OCI-M1 (cell line): ENCODE data around the gene EDC4.
"Not testable (repeated sequence)": the region's sequence is repeated elsewhere in the genome, so short reads cannot be mapped to it uniquely, and the experiment has no call there.

Experiments used
- DNase-seq: peaks from one replicate; lab custom pipeline; 2025; lab: John Stamatoyannopoulos, UW

EDC4 gene

DNA sequence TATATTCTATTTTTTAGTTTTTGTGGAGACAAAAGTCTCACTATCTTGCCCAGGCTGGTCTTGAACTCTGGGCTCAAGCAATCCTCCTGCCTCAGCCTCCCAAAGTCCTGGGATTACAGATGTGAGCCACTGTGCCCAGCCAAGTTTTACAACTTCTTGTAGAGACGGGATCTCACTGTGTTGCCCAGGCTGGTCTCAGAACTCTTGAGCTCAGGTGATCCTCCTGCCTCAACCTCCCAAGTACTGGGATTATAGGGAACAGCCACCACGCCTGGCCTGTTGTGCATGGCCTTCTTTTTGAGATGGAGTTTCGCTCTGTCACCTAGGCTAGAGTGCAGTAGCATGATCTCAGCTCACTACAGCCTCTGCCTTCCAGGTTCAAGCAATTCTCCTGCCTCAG is 19.2 kb upstream of the EDC4 start:
- no peak for DNase-seq

DNA sequence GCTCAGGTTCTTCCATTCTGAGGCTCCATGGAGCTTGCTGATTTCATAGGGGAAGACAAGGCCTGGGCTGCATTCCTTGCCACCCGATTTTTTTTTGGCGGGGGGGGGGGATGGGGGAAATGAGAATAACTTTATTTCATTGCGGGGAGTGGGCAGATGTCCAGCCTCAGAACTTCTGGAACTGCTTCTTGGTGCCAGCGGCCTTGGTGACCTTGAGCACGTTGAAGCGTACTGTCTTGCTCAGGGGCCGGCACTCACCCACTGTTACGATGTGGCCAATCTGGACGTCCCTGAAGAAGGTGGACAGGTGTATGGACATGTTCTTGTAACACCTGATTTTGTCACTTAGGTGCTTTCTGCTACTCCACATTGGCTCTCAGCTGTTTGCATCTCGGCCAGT is 17.1 kb upstream of the EDC4 start:
- no peak for DNase-seq

DNA sequence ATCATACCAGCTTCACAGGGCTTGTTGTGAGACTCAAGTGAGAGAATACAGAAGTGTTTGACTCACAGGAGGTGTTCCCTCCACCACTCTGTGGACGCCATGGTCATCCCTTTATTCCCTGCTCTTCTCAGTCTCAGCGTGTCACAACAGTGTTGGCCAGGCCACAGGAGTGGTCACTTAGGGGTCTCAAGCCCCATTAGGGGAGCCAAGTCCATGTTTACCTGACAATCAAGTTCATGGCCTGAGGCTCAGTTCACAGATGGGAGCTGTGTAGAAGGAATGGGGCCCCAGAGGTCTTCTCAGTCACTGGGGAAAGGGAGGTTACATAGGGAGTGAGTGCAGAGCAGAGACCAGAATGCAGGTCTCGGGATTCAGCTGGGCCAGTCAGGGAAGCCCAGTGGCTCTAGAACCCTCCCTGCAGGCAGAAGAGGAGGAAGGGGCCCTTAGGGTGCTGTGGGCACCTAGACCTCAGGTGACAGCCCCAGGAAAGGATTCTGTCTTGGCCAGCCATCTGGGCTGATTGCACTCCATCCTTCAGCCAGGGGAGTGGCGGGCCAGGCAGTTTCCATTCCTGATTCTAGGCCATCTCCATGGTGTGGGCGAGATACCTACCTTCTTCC is 15.8 kb upstream of the EDC4 start:
- DNase-seq = no peak

DNA sequence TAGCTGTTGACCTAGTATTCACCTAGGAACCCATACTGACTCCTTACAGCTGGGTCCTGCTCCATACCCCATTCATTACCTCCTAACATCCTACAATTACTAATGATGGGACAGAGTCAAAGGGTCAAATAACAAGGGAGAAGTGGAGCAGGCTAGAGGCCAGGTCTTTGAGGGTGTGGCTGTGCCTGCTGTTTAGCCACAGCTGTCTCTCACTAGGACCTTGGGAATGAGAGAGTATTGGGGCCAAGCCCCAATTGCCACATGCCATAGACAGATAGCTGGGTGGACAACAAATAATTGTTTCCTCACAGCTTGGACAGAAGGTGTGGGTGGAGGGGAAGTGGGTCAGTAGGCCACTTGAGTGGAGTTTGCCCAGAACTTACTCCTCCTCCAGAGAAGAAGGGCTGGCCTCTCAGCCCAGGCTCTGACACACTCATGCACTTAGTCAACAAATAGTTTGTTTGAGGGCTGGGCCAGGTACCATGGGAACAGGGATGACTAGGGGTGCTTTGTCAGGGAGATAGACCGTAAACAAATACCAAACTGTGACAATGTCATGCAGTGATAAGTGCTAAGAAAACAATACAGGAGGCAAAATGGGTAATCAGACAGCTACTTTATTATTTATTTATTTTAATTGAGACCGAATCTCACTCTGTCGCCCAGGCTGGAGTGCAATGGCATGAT is 15.2 kb upstream of the EDC4 start:
- peak; percentile 26 for DNase-seq

DNA sequence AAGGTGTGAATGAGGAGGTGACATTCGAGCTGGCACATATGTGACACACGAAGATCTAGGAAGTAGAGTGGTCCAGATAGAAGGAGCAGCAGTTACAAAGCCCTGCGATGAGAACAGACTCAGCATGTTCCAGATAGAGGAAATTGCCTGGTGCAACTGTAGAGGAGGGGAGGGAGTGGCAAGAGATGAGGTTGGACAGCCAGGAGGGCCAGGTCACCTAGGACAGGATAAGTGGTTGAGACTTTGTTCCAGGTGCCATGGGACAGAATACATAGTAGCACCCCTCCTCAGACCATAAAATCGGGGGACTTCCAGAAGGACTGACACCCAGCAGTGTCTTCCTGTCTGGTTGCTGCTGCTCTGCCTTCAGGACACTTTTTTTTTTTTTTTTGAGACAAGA is 14.4 kb upstream of the EDC4 start:
- DNase-seq = no peak

DNA sequence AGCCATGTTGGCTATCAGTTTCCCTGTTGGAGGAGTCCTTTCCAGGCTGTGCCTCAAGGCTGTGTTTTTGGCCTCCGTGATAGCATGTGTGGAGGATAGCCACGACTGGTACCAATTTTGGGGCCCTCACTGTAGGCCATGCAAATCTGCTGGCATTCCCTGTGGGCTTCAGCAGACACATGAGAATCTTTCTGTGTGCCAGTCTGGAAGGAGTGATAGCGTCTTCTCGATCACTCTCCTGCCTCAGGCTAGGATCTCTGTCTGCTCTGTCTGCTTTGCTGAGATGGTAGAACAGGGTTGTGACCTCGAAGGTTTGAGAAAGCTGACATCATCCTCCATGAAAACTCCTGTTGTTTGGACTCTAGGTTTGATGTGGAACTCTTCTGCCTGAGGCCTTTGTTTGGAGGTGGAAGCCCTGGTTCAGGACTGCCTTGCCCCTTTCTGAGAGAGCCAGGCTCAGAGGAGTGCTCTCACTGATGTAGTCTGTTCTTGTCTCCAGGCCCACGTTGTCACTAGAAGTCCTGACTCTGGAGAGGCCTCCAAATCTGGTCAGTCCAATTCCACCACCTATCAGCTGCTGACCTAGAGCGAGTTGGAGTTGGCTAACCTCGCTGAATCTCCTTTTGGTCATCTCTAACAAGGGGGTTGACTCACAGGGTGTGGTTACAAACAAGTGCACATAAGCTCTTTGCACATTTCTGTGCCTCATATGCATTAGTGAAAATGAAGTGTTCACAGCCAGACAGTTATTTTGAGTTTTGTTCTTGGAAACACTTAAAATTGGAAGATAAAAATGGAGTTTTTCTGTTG is 12.1 kb upstream of the EDC4 start:
- no peak for DNase-seq

DNA sequence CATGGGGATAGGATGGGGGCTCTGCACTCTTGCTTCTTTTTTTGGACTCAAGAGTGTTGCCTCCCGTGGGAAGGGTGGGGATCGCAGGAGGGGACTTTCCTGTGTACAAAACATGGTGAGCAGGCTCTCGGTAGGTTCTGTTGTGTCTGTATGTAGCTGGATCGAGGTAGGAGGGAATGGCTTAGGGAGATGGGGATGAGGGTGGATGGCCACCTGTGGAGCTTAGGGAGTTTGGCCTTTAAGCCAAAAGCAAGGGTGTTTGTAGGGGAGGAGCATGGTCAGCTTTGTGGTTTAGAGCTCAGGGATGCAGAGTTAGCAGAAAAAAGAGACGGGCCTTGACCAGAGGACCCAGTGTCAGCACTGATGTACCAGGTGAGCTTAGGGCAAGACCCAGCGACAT is 11.0 kb upstream of the EDC4 start:
- no peak for DNase-seq

DNA sequence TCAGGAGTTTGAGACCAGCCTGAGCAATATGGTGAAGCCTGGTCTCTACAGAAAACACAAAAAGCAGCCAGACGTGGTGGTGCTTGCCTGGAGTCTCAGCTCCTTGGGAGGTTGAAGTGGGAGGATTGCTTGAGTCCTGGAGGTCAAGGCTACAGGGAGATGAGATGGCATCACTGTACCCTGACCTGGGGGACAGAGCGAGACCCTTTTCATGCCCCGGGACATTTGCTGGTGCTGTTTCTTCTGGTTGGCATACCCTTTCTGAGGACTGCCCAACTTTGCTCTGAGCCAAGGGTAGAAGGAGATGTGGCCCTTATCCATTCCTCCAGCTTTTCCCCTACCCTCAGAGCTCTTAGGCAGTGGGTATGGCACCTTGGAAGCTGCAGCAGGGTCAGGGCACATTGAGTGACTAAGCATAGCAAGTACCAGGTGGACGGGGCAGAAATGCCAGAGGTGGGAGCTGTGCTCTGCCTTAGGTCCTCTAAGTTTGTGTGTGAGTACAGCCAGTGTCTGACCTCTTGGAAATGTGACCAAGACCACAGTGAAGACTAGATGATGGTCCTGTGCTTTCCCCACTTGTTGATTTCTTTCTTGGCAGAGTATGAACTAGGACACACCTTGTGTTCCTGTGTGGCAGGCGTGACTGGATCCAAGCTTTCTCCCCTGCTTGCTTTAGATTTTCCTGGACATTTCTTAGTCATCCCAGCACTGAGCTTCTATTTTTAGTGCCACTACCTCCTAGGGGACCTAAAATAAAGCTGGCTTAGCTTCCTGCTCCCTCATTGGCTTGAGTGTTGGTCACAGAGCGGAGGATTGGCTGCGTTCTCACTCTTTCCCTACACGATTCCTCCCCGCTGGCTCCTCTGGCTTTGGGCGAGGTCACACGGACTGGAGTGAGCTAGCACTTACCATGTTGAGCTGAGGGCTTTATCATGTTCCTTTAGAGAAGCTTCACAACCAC is 9.9 kb upstream of the EDC4 start:
- no peak for DNase-seq

DNA sequence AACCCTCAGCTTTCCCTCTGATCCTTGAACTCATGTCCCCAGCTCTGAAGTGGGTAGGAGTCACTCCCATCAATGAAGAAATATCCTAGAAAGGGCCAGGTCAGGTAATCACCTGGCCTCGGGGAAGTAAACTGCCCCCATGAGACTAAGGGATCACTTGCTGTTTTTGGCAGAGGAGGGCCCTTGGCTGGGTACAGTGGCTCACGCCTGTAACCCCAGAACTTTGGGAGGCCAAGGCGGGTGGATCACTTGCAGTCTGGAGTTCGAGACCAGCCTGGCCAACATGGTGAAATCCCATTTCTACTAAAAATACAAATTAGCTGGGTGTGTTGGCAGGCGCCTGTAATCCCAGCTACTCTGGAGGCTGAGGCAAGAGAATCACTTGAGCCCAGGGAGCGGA is 8.8 kb upstream of the EDC4 start:
- not testable (repeated sequence) for DNase-seq

DNA sequence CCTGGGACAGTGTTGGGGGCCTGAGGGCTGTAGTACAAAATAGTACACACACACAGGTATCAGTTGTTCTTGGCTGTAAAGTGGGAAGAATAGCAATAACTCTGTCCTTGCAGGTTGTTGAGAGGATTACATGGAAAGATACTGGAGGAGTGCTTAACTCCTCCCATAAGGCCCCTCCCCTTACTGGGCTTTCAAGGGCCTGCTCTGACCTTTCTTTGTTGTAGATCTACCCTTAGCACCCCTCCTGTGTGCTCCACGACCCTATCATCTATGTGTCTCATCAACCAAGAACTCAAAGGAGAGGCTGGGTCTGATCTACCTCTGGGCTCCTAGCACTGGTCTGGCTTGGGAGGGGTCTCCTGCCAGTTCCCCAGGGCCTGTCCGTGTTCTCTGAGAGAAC is 8.3 kb upstream of the EDC4 start:
- DNase-seq = no peak

DNA sequence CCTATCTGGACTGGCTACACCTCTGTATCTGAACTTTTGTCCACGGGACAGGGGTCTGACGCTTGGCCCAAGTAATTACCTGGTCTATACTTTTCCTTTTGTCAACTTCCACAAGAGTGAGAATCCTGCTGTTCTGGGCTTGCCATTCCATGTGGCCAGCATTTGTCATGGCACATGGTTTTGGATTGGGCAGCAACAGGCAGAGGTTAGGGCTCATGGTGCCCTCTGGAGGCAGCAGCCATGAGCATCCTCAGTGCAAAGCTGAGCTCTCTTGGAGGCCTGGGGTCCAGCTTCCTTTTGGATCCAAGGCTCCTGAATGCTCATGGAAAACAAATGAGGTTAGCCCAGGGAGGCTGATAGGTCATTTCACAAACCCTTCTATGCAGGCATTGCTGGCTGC is 7.5 kb upstream of the EDC4 start:
- peak; percentile 38 for DNase-seq

DNA sequence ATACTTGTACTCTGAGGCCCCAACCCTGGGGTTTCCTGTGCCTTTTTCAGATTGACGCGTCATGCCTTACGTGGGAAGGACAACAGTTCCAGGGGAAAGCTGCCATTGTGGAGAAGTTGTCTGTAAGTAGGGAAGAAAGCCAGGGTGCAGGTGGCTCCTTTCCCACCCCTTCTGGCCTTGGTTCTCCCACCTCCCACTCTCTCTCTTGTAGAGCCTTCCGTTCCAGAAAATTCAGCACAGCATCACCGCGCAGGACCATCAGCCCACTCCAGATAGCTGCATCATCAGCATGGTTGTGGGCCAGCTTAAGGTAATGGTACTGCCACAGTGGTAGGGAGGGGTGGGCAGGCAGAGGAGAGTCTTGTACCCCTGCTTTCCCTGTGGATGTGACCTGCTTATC is 4.6 kb upstream of the EDC4 start:
- DNase-seq = no peak

DNA sequence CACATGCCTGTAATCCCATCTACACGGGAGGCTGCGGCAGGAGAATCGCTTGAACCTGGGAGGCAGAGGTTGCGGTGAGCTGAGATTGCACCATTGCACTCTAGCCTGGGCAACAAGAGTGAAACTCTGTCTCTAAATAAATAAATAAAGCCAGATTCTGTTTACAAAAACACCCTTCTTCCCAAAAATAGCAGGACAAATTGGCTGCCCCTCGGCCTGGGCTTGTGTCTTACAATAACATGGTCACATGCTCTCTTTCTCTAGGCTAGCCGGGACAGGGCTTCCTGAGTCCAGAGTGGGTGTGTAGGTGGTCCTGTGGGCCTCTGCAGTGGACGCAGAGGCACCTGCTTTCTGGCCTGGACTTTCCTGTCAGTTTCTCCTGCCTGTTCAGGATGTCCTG is 3.2 kb upstream of the EDC4 start:
- DNase-seq = no peak

DNA sequence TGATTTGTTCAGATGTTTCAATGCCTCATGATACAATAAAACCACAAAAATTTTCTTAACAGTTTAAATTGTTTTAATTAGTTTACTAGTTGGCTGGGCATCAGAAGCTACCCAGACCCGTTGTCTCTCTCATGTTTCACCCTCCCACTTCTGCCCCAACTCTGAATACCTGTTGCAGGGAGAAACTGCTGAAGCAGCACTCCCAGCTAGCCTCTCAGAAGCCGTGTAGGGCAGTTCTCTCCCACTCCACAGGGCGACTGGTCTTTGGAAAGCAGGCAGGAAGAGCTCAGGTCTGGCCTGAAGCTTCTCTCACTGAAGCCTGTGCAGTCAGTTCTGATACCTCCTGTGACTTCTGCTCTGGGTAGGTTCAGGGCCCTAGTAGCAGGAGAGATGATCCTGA is 1.6 kb upstream of the EDC4 start:
- DNase-seq = no peak

DNA sequence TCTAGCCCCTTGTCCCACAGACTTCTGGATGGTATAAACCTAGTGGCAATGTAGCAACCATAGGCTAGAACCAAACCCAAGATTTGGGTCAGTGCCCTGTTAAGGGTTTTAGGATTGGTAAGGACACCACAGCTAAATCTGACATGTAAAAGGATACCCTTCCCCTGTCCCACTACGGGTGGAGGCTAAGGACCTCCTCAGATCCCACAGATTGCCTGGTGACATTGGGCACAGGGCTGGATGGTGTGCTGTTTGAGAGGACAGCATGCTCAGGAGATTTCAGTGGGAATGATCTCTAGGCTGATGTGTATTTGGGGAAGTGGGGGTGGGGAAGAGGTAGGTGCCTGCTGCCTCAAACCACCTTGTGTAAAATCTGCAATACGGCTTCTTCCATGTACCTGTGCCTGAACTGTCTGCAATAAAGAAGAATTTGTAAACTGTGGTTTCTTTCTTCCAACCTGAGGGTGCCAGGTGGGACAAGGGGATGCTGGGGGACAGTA is 671 bp upstream of the EDC4 start:
- DNase-seq = peak; percentile 35

DNA sequence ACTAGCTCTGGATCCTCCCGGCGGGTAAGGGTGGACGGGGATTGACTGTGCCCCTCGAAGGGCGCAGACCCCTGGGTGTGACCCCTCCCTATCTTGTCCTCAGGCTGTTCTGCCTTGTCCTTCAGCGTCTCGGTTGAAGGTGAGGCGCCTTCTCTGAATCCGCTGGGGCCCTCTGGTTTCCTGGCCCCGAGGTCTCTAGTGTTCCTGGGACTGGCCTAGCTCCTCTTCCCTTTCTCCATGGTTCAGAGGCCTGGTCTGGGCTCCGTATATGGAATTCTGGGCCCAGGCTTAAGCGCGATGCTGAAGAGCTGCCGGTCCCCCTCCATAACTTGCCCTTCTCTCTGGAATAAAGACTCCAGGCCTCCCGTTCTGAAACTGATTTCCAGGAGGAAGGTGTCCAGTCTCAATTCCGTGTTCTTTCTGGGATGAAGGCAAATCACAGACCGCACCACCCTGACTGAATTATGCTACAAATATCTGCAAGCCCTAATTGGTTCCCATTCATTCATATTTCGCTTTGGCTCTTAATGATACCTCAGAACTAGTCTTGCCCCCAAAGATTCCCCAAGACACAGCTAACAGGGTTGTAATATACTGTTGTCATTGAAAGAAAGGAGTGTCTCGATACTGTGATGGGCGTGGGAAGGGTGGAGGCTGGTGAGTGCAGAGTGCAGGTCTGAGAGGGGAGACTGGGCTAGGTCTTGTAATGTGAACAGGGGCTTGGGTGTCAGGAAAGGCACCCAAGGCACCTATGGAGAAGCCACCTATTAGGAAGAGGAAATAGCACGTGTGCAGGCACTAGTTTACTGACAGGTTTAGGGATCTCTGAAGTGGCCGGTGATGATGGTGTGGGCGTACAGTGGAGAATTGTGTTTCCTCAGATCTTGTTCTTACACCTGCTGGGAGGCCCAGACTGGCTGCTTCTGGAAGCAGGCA is 851 bp downstream of the EDC4 start:
- DNase-seq = no peak

DNA sequence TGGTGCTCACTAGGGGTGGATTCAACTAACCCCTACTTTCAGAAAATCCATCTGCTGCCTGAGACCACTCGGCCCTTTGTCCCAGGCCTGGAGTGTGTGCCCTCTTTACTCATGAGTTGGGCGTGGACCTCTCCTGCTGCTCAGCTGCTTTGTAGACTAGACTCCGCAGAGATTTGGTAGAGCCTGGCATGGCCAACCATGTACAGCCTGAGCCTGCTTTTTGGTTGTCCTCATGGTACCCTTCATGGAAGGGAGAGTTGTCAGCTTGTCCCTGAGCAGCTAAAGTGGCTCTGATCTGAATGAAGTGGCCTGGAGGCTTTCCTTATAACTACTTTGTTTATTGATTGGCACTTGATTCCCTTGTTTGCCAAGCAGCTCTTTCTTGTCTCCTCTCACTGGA is 1.5 kb downstream of the EDC4 start:
- DNase-seq = no peak

DNA sequence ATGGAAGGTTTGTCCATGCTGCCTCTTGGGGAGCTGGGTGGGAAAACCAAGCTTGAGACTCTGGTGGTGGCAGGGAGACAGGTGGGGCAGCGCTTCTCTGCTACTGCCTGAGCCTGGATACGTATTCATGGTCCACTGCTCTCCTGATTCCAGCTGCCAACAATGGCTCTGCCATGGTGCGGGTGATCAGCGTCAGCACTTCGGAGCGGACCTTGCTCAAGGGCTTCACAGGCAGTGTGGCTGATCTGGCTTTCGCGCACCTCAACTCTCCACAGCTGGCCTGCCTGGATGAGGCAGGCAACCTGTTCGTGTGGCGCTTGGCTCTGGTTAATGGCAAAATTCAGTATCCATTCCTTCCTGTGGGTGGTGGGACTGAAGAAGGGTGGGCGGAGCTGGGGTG is 4.2 kb downstream of the EDC4 start:
- no peak for DNase-seq

DNA sequence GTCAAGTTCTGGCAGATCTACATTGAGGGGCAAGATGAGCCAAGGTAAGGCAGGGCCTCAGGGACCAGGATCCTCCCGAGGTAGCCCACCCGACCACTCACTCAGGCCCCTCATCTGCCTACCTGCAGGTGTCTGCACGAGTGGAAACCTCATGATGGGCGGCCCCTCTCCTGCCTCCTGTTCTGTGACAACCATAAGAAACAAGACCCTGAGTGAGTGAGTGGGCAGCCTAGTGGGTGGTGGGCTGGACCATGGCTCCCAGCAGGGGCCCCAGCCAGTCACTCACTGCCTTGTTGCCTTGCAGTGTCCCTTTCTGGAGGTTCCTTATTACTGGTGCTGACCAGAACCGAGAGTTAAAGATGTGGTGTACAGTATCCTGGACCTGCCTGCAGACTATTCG is 5.4 kb downstream of the EDC4 start:
- DNase-seq = no peak

DNA sequence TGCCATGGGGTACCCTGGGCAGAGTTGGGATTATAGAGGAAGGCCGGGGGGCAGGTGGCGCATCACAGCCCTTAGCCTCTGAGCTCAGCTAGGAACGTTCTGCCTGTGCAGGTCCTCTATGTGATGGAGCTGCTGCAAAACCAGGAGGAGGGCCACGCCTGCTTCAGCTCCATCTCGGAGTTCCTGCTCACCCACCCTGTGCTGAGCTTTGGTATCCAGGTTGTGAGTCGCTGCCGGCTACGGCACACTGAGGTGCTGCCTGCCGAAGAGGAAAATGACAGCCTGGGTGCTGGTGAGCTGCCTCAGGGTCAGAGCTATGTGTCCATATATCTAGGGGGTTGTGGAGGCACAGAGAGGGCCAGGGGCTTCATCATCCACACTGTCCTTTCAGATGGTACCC is 6.0 kb downstream of the EDC4 start:
- DNase-seq = no peak

DNA sequence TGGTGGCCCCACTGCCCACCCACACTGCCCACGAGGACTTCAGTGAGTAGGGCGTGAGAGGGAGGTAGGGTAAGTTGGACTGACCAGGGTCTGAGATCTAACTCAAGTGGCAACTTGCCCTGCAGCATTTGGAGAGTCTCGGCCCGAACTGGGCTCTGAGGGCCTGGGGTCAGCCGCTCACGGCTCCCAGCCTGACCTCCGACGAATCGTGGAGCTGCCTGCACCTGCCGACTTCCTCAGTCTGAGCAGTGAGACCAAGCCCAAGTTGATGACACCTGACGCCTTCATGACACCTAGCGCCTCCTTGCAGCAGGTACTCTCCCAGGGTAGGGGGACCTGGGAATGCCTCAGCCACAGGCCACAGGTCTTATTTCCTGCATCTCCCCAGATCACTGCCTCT is 6.6 kb downstream of the EDC4 start:
- DNase-seq = no peak
